Neural crest cell (in vitro differentiated cells): Measurements from ENCODE around the gene FOXI2. TPM values are rescaled to one million over a fixed set of nuclear protein-coding genes. Genes with fewer than 3 reads are reported as not detected.

Experiments used
- DNase-seq: peaks from one replicate; pipeline ENCODE4 v3.0.0; 2021; ENCODE audit warnings: low read depth, mixed read lengths, low spot score
- H3K27ac Mint-ChIP-seq: one replicate; pipeline ENCODE4 v1.8.0; 2021; ENCODE audit warnings: mild to moderate bottlenecking, mixed read lengths; ENCODE audit not compliant: unreplicated experiment
- H3K27me3 Mint-ChIP-seq: 2 replicates; pipeline ENCODE4 v1.8.0; 2021; ENCODE audit warnings: low read depth, mild to moderate bottlenecking, mixed read lengths
- H3K36me3 Mint-ChIP-seq: 2 replicates; pipeline ENCODE4 v1.8.0; 2021; ENCODE audit warnings: low read depth, mild to moderate bottlenecking, mixed read lengths
- H3K4me1 Mint-ChIP-seq: 2 replicates; pipeline ENCODE4 v1.8.0; 2021; ENCODE audit warnings: mixed read lengths
- H3K4me3 Mint-ChIP-seq: one replicate; pipeline ENCODE4 v1.8.0; 2021; ENCODE audit warnings: mild to moderate bottlenecking, mixed read lengths
- H3K9me3 Mint-ChIP-seq: 2 replicates; pipeline ENCODE4 v1.8.0; 2021; ENCODE audit warnings: mixed read lengths
- CTCF ChIP-seq: fragments of 200-600 bp; sonication (generic); conservative IDR thresholded peaks from 2 replicates; pipeline ENCODE4 v1.5.0; 2021; ENCODE audit warnings: antibody characterized with exemption, mild to moderate bottlenecking
- total RNA-seq: library from RNA; stranded (reverse); gene quantifications from 2 replicates; pipeline ENCODE4 v1.2.1, GENCODE V29; 2021

Gene FOXI2
- total RNA-seq, 1 donor from 2014 or later = not detected

- H3K27ac Mint-ChIP-seq = no peak overlapping the region
- H3K4me3 Mint-ChIP-seq = no peak overlapping the region
- no peaks in the 10 kb centered on the region for H3K36me3 Mint-ChIP-seq
- no peak for DNase-seq
- TF ChIP-seq CTCF = no peak
- H3K9me3 Mint-ChIP-seq = peaks cover 2% of the 10 kb centered on the region
- peaks cover 18% of the 10 kb centered on the region for H3K27me3 Mint-ChIP-seq
- H3K4me1 Mint-ChIP-seq = peaks cover 10% of the 10 kb centered on the region
These were observed 53.2 kb downstream of the FOXI2 start for GRCh38 chr10:127790066-127790624.

Other genes starting within 250 kb of the FOXI2 start
- gene NPS, start 187.9 kb upstream of the FOXI2 start, total RNA-seq = not detected in 2 replicates
- not detected in 2 replicates for gene CLRN3, start 155.8 kb downstream of the FOXI2 start, total RNA-seq
- gene PTPRE, start 169.9 kb downstream of the FOXI2 start, total RNA-seq = 1.8 and 2.3 TPM in 2 replicates